SHP77 (cell line): ENCODE data around the gene ABCA1.

Experiments
- DNase-seq, 2 experiments: peaks; one replicate each; lab custom pipeline; 2025; lab: John Stamatoyannopoulos, UW

ABCA1 gene

GRCh38 chr9:104841601-104842141 is 86.3 kb downstream of the ABCA1 start:
- no peak for DNase-seq

GRCh38 chr9:104838958-104839357 is 89.0 kb downstream of the ABCA1 start:
- DNase-seq, result no peak

- no peak for DNase-seq
Measured at GRCh38 chr9:104836767-104837166, 91.2 kb downstream of the ABCA1 start.

- no peak for DNase-seq
Measured at GRCh38 chr9:104836235-104836634, 91.7 kb downstream of the ABCA1 start.

GRCh38 chr9:104835161-104835560 is 92.8 kb downstream of the ABCA1 start:
- no peak for DNase-seq

- no peak for DNase-seq
Measured at GRCh38 chr9:104833696-104834095, 94.3 kb downstream of the ABCA1 start.

GRCh38 chr9:104831681-104832080 is 96.3 kb downstream of the ABCA1 start:
- no peak for DNase-seq

GRCh38 chr9:104826911-104827310 is 101.0 kb downstream of the ABCA1 start:
- DNase-seq, result no peak

GRCh38 chr9:104826079-104826775 is 101.7 kb downstream of the ABCA1 start:
- DNase-seq, result no peak

- DNase-seq, result no peak
Measured at GRCh38 chr9:104820336-104820735, 107.6 kb downstream of the ABCA1 start.

- DNase-seq, result no peak
Measured at GRCh38 chr9:104819033-104819432, 108.9 kb downstream of the ABCA1 start.

GRCh38 chr9:104817437-104817836 is 110.5 kb downstream of the ABCA1 start:
- DNase-seq, result no peak

GRCh38 chr9:104815851-104816565 is 111.9 kb downstream of the ABCA1 start:
- DNase-seq, result no peak

GRCh38 chr9:104810421-104811339 is 117.3 kb downstream of the ABCA1 start:
- peak; percentile 11 to 19 for DNase-seq

GRCh38 chr9:104808035-104808614 is 119.8 kb downstream of the ABCA1 start:
- DNase-seq, result peak; percentile 50 to 56

- DNase-seq, result no peak
Measured at GRCh38 chr9:104805441-104805840, 122.5 kb downstream of the ABCA1 start.

- DNase-seq, result no peak
Measured at GRCh38 chr9:104802906-104803305, 125.0 kb downstream of the ABCA1 start.

- no peak for DNase-seq
Measured at GRCh38 chr9:104802110-104802509, 125.8 kb downstream of the ABCA1 start.

- no peak for DNase-seq
Measured at GRCh38 chr9:104800068-104800785, 127.7 kb downstream of the ABCA1 start.

- no peak for DNase-seq
Measured at GRCh38 chr9:104798209-104798995, 129.6 kb downstream of the ABCA1 start.
